Effector memory CD8-positive, alpha-beta T cell (primary cell): ENCODE results near the gene PGM3.

Experiments
- ATAC-seq: fragments of 150-1000 bp; cut with Tn5 transposase; replicated peaks from 2 replicates; pipeline ENCODE4 v1.10.0; 2021; ENCODE audit warnings: mild to moderate bottlenecking, moderate library complexity
- DNase-seq, 3 experiments: peaks; one replicate each; pipeline ENCODE4 v3.0.0; 2021
- H3K27ac Mint-ChIP-seq, 2 donors: one replicate each; pipeline ENCODE4 v1.8.0; 2022; ENCODE audit warnings: mild to moderate bottlenecking in 2 of 2, mixed read lengths in 2 of 2, moderate library complexity in 2 of 2
- H3K27me3 Mint-ChIP-seq, 2 donors: one replicate each; pipeline ENCODE4 v1.8.0; 2022; ENCODE audit warnings: mixed read lengths in 2 of 2
- H3K36me3 Mint-ChIP-seq: one replicate; pipeline ENCODE4 v1.8.0; 2022; ENCODE audit warnings: mild to moderate bottlenecking, moderate library complexity, mixed read lengths; ENCODE audit not compliant: insufficient read depth
- H3K4me1 Mint-ChIP-seq, 2 donors: one replicate each; pipeline ENCODE4 v1.8.0; 2022; ENCODE audit warnings: low read depth in 2 of 2, mixed read lengths in 2 of 2
- H3K4me3 Mint-ChIP-seq, 2 donors: one replicate each; pipeline ENCODE4 v1.8.0; 2022; ENCODE audit warnings: mild to moderate bottlenecking in 2 of 2, mixed read lengths in 2 of 2, moderate library complexity in 2 of 2
- H3K9me3 Mint-ChIP-seq, 2 donors: one replicate each; pipeline ENCODE4 v1.8.0; 2022; ENCODE audit warnings: mixed read lengths in 2 of 2

The PGM3 gene

GRCh38 chr6:83168556-83168955 is 24.5 kb downstream of the PGM3 start:
- Mint-ChIP-seq H3K36me3 (peaks cover 57% of the 10 kb centered on the region), H3K4me1 (no peaks in the 10 kb centered on the region), H3K4me3 (no peak overlapping the region), H3K27ac (no peak overlapping the region), H3K27me3 (no peaks in the 10 kb centered on the region), H3K9me3 (no peaks in the 10 kb centered on the region)
- no peak for ATAC-seq
- DNase-seq = no peak

DNA sequence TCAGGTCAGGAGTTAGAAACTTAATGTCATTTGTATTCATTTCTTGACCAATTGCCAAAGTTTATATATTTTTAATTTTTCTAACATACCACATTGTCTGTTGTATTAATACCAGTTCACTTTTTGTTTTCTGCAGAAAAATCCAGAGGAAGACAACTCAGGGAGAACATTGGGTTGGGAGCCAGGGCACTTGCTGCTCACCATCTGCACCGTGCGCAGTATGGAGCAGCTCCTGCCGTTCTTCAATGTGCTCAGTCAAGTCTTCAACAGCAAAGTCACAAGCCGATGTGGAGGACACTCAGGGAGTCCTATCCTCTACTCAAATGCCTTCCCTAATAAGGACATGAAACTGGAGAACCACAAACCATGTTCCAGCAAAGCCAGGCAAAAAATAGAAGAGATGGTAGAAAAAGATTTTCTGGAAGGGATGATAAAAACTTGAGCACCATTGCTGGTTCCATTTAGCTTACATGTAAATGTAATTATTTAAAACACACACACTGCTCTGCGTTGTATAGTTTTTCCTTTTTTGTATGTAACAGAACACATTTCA is 25.3 kb downstream of the PGM3 start:
- no peak for ATAC-seq
- H3K27me3 Mint-ChIP-seq = no peaks in the 10 kb centered on the region
- peaks cover 57% of the 10 kb centered on the region for H3K36me3 Mint-ChIP-seq
- no peaks in the 10 kb centered on the region for H3K9me3 Mint-ChIP-seq
- no peak overlapping the region for H3K4me3 Mint-ChIP-seq
- no peaks in the 10 kb centered on the region for H3K4me1 Mint-ChIP-seq
- H3K27ac Mint-ChIP-seq = peak overlapping the region in 1 of 2 donors; percentile 46
- no peak for DNase-seq

GRCh38 chr6:83160167-83160566 is 32.9 kb downstream of the PGM3 start:
- H3K27me3 Mint-ChIP-seq = no peaks in the 10 kb centered on the region
- H3K27ac Mint-ChIP-seq = peak overlapping the region in 1 of 2 donors; percentile 17
- ATAC-seq (no peak), DNase-seq (no peak)
- no peaks in the 10 kb centered on the region for H3K9me3 Mint-ChIP-seq
- peaks cover 42% of the 10 kb centered on the region for H3K36me3 Mint-ChIP-seq
- no peak overlapping the region for H3K4me3 Mint-ChIP-seq
- H3K4me1 Mint-ChIP-seq = no peaks in the 10 kb centered on the region

DNA sequence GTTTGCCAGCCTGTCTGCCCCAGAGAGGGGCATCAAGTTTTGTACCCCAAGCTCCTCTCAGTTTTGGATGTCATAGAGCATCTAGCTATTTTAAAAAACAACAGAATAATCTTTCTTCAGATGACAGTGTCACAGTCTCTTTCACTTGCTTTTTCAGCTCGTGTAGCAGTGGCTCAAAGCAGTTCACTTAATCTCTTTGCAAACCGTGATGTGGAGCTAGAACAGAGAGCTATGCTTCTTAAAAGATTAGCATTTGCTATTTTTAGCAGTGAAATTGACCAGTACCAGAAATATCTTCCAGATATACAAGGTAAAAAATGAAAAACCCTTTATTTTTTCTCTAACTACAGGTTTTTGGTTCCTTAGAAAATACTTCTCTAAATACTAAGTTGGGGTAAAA is 37.3 kb downstream of the PGM3 start:
- no peaks in the 10 kb centered on the region for H3K27me3 Mint-ChIP-seq
- peaks cover 49% of the 10 kb centered on the region for H3K36me3 Mint-ChIP-seq
- H3K4me1 Mint-ChIP-seq = no peaks in the 10 kb centered on the region
- H3K4me3 Mint-ChIP-seq = no peak overlapping the region
- DNase-seq (no peak), ATAC-seq (no peak)
- no peaks in the 10 kb centered on the region for H3K9me3 Mint-ChIP-seq
- peak overlapping the region in 1 of 2 donors; percentile 41 for H3K27ac Mint-ChIP-seq

GRCh38 chr6:83153883-83154521 is 39.1 kb downstream of the PGM3 start:
- ATAC-seq (no peak), DNase-seq (no peak)
- peaks cover 0 to 4% of the 10 kb centered on the region in 2 donors for H3K4me1 Mint-ChIP-seq
- no peak overlapping the region for H3K4me3 Mint-ChIP-seq
- H3K36me3 Mint-ChIP-seq = peaks cover 52% of the 10 kb centered on the region
- H3K27me3 Mint-ChIP-seq = no peaks in the 10 kb centered on the region
- H3K27ac Mint-ChIP-seq = no peak overlapping the region
- no peaks in the 10 kb centered on the region for H3K9me3 Mint-ChIP-seq

DNA sequence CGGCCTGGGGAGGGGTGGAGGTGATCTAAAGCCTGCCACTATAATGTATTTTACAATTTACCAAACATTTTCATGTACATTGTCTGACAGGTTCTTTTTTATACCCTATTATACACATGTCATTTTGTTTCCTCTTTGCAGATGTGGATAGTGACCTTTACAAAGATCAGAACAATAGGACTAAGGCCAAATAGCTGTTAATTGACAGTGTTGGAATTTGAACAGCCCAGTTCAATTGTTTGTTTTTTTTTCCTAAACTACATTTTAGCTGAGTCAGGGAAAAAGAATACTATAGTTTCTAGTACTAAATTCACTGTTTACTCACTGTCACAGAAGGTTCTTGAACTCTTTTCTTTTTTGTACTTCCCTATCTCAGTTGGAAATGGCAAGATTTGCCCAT is 40.2 kb downstream of the PGM3 start:
- Mint-ChIP-seq H3K36me3 (peaks cover 46% of the 10 kb centered on the region), H3K27ac (peak overlapping the region in 1 of 2 donors; percentile 38), H3K4me3 (no peak overlapping the region), H3K9me3 (no peaks in the 10 kb centered on the region), H3K4me1 (peaks cover 0 to 4% of the 10 kb centered on the region in 2 donors), H3K27me3 (no peaks in the 10 kb centered on the region)
- DNase-seq = no peak
- ATAC-seq = no peak

DNA sequence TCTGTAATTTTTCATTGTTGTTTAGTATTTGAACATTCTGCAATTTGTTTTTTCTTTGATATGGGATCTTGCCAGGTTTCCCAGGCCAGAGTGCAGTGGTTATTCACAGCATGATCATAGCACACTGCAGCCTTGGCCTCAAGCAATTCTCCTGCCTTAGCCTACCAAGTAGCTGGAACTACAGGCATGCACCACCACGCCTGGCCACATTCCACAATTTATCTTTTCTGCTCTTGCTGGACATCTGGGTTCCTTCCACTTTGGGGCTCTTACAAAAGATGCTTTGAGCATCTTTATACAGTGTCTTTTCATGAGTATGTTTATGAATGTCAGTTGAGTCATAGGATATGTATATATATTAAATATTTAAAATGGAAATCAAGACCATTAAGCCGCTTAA is 42.0 kb downstream of the PGM3 start:
- no peaks in the 10 kb centered on the region for H3K9me3 Mint-ChIP-seq
- no peak overlapping the region for H3K4me3 Mint-ChIP-seq
- no peak for ATAC-seq
- H3K4me1 Mint-ChIP-seq = peaks cover 0 to 4% of the 10 kb centered on the region in 2 donors
- no peak overlapping the region for H3K27ac Mint-ChIP-seq
- no peaks in the 10 kb centered on the region for H3K27me3 Mint-ChIP-seq
- no peak for DNase-seq
- peaks cover 42% of the 10 kb centered on the region for H3K36me3 Mint-ChIP-seq

DNA sequence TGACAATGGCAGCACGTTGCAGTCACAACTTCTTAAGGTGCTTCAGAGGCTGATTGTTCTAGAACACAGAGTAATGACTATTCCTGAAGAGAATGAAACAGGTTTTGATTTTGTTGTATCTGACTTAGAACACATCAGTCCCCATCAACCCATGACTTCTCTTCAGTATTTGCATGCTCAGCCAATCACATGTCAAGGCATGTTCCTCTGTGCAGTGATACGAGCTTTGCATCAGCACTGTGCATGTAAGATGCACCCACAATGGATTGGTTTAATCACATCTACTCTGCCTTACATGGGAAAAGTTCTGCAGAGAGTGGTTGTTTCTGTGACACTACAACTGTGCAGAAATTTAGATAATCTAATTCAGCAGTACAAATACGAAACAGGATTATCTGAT is 54.3 kb downstream of the PGM3 start:
- H3K27me3 Mint-ChIP-seq = no peaks in the 10 kb centered on the region
- no peaks in the 10 kb centered on the region for H3K4me1 Mint-ChIP-seq
- peak overlapping the region in 1 of 2 donors; percentile 52 for H3K27ac Mint-ChIP-seq
- H3K36me3 Mint-ChIP-seq = peaks cover 33% of the 10 kb centered on the region
- no peaks in the 10 kb centered on the region for H3K9me3 Mint-ChIP-seq
- DNase-seq = no peak
- no peak for ATAC-seq
- H3K4me3 Mint-ChIP-seq = no peak overlapping the region

GRCh38 chr6:83138118-83138722 is 54.8 kb downstream of the PGM3 start:
- DNase-seq = no peak
- Mint-ChIP-seq H3K36me3 (peaks cover 28% of the 10 kb centered on the region), H3K27me3 (no peaks in the 10 kb centered on the region), H3K9me3 (no peaks in the 10 kb centered on the region), H3K4me3 (no peak overlapping the region), H3K4me1 (no peaks in the 10 kb centered on the region), H3K27ac (peak overlapping the region in 1 of 2 donors; percentile 52)
- no peak for ATAC-seq

DNA sequence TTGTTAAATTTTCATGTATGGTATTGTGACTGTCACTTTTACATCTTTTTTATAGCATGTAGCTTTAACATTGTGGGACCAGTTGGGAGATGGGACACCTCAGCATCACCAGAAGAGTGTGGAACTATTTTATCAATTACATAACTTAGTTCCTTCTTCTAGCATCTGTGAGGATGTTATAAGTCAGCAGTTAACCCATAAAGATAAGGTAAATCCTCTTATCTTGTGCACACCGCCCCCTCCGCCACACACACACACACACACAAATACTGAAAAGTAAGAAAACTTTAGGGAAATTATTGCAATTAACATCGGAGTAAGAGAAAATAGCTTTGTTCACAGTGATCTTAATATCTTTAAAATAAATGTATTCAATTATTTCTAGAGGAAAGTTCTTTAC is 60.9 kb downstream of the PGM3 start:
- H3K4me3 Mint-ChIP-seq = no peak overlapping the region
- H3K36me3 Mint-ChIP-seq = peaks cover 44% of the 10 kb centered on the region
- no peaks in the 10 kb centered on the region for H3K4me1 Mint-ChIP-seq
- H3K27me3 Mint-ChIP-seq = no peaks in the 10 kb centered on the region
- H3K9me3 Mint-ChIP-seq = no peaks in the 10 kb centered on the region
- no peak overlapping the region for H3K27ac Mint-ChIP-seq
- no peak for ATAC-seq
- DNase-seq = no peak

DNA sequence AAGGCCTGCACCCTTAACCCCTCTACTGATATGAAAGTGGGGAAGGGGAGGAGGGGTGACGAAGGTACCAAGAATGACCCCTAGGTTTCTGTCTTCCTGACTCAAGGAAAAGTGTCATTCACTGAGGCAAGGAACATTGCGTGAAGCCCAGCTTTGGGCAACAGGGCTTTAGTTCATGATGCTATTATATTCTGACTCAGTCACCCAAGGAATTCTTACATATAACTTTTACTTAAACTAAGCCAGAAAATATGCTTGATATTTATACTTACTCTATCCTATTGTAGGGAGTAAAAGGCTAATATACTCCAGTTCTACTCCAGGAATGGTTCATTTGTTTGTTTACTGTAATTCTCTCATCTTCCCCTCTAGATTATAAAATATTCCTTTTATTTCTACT is 65.1 kb downstream of the PGM3 start:
- H3K27ac Mint-ChIP-seq = no peak overlapping the region
- H3K9me3 Mint-ChIP-seq = no peaks in the 10 kb centered on the region
- H3K4me3 Mint-ChIP-seq = no peak overlapping the region
- no peaks in the 10 kb centered on the region for H3K27me3 Mint-ChIP-seq
- H3K36me3 Mint-ChIP-seq = peaks cover 52% of the 10 kb centered on the region
- no peak for DNase-seq
- no peaks in the 10 kb centered on the region for H3K4me1 Mint-ChIP-seq
- no peak for ATAC-seq

GRCh38 chr6:83127258-83127657 is 65.8 kb downstream of the PGM3 start:
- no peak for DNase-seq

GRCh38 chr6:83126807-83127206 is 66.3 kb downstream of the PGM3 start:
- no peak overlapping the region for H3K27ac Mint-ChIP-seq
- H3K36me3 Mint-ChIP-seq = peaks cover 52% of the 10 kb centered on the region
- no peaks in the 10 kb centered on the region for H3K9me3 Mint-ChIP-seq
- H3K4me3 Mint-ChIP-seq = no peak overlapping the region
- no peaks in the 10 kb centered on the region for H3K4me1 Mint-ChIP-seq
- no peaks in the 10 kb centered on the region for H3K27me3 Mint-ChIP-seq
- ATAC-seq = no peak
- no peak for DNase-seq

More at GRCh38 chr6:83127258-83127657, 65.8 kb downstream of the PGM3 start:
- Mint-ChIP-seq H3K36me3 (peaks cover 54% of the 10 kb centered on the region), H3K4me1 (no peaks in the 10 kb centered on the region), H3K4me3 (no peak overlapping the region), H3K27me3 (no peaks in the 10 kb centered on the region), H3K9me3 (no peaks in the 10 kb centered on the region), H3K27ac (no peak overlapping the region)
- no peak for ATAC-seq

DNA sequence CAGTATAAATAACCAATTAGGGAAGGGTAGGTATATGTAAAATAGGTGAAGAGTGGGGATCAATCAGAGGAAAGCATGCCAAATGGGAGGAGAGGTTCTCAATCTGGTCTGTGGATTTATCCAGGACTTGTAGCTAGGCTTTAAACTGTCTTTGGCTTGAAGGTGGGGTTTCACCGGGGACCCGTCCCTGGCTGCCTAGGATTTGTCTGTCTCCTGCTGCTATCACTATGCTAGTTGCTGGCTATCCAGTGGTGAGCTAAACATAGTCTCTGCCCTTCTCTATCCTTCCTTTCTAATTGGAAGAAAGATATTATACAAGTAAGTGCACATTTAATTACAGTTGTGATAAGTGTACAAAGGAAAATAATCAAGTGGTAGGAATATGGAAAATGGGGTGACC is 66.8 kb downstream of the PGM3 start:
- no peak for ATAC-seq
- Mint-ChIP-seq H3K27me3 (no peaks in the 10 kb centered on the region), H3K4me1 (no peaks in the 10 kb centered on the region), H3K9me3 (no peaks in the 10 kb centered on the region), H3K27ac (no peak overlapping the region), H3K4me3 (no peak overlapping the region), H3K36me3 (peaks cover 50% of the 10 kb centered on the region)
- DNase-seq = no peak
